ENCODE results near the gene TBC1D10A.

Gene TBC1D10A

GRCh38 chr22:30272781-30273601, 53.8 kb downstream of the TBC1D10A start:
- Histone ChIP-seq H3K27me3 (ENCODE audit: insufficient read depth, low read length, poor library complexity, severe bottlenecking) (no peaks in the 10 kb centered on the region), H4K20me1 (ENCODE audit: insufficient read depth, low read length, poor library complexity, severe bottlenecking) (peaks cover under 1% of the 10 kb centered on the region), H3F3A (ENCODE audit: low read depth) (no peaks in the 10 kb centered on the region), H3K36me3 (ENCODE audit: insufficient read depth, low read length) (no peaks in the 10 kb centered on the region; the same call in 1 of the 2 replicates), H3K79me2 (ENCODE audit: insufficient read depth, low read length) (peaks cover 11% of the 10 kb centered on the region), H3K9ac (ENCODE audit: low read depth, low read length, poor library complexity, severe bottlenecking) (no peak overlapping the region), H3K9me2 (replicated peaks; ENCODE audit: low read depth, low read length) (no peaks in the 10 kb centered on the region), H3K4me2 (ENCODE audit: low read depth, low read length, poor library complexity, severe bottlenecking) (no peak overlapping the region), H3K4me3 (ENCODE audit: low read length, poor library complexity, severe bottlenecking) (no peak overlapping the region), H3K4me1 (ENCODE audit: insufficient read depth, low read length, poor library complexity, severe bottlenecking) (peaks cover 18% of the 10 kb centered on the region), H3K9me3 (ENCODE audit: insufficient read depth, low read depth, low read length) (no peaks in the 10 kb centered on the region), H2AFZ (ENCODE audit: low read length) (no peak overlapping the region)
- TF ChIP-seq CTCF (conservative IDR thresholded peaks at IDR 0.05; ENCODE audit: low read length), result no peak

GRCh38 chr22:30270832-30271231, 55.9 kb downstream of the TBC1D10A start:
- peaks cover 8% of the 10 kb centered on the region for H4K20me1 ChIP-seq (ENCODE audit: insufficient read depth, low read length, poor library complexity, severe bottlenecking)
- H3K4me3 ChIP-seq (ENCODE audit: low read length, poor library complexity, severe bottlenecking), result no peak overlapping the region
- peaks cover 27% of the 10 kb centered on the region for H3K79me2 ChIP-seq (ENCODE audit: insufficient read depth, low read length)
- H3K9ac ChIP-seq (ENCODE audit: low read depth, low read length, poor library complexity, severe bottlenecking), result no peak overlapping the region
- H3F3A ChIP-seq (ENCODE audit: low read depth), result no peaks in the 10 kb centered on the region
- H3K36me3 ChIP-seq (ENCODE audit: insufficient read depth, low read length), result no peaks in the 10 kb centered on the region; the same call in 1 of the 2 replicates
- H3K4me1 ChIP-seq (ENCODE audit: insufficient read depth, low read length, poor library complexity, severe bottlenecking), result peaks cover 17% of the 10 kb centered on the region
- no peak overlapping the region for H2AFZ ChIP-seq (ENCODE audit: low read length)
- no peak overlapping the region for H3K4me2 ChIP-seq (ENCODE audit: low read depth, low read length, poor library complexity, severe bottlenecking)
- no peaks in the 10 kb centered on the region for H3K9me2 ChIP-seq (replicated peaks; ENCODE audit: low read depth, low read length)
- no peaks in the 10 kb centered on the region for H3K9me3 ChIP-seq (ENCODE audit: insufficient read depth, low read depth, low read length)
- no peaks in the 10 kb centered on the region for H3K27me3 ChIP-seq (ENCODE audit: insufficient read depth, low read length, poor library complexity, severe bottlenecking)
- TF ChIP-seq EZH2phosphoT487 (IDR thresholded peaks at IDR 0.05; ENCODE audit: borderline replicate concordance) (no peak), CTCF (conservative IDR thresholded peaks at IDR 0.05; ENCODE audit: low read length) (no peak)

DNA sequence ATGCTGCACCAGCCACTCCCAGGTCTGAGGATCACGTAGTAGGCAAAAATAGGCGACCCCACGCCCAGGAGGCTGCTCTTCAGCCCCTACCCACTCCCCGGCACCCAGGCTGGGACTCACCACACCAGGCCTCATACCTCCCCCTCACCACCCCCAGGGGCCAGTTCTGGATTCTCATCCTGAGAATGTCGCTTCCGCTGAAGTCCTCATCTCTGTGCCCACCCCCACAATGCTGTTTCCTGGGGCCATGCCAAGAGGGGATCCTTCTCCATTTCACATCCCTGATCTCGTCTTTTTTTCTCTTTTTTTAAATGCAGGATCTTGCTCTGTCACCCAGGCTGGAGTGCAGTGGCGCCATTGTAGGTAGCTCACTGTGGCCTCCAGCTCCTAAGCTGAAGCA, 58.4 kb downstream of the TBC1D10A start:
- H2AFZ ChIP-seq (ENCODE audit: low read length), result no peak overlapping the region
- peak overlapping the region; percentile 96 for H3K9ac ChIP-seq (ENCODE audit: low read depth, low read length, poor library complexity, severe bottlenecking)
- peaks cover 32% of the 10 kb centered on the region for H3K79me2 ChIP-seq (ENCODE audit: insufficient read depth, low read length)
- H3K36me3 ChIP-seq (ENCODE audit: insufficient read depth, low read length), result no peaks in the 10 kb centered on the region; the same call in 1 of the 2 replicates
- H3K9me2 ChIP-seq (replicated peaks; ENCODE audit: low read depth, low read length), result no peaks in the 10 kb centered on the region
- no peaks in the 10 kb centered on the region for H3F3A ChIP-seq (ENCODE audit: low read depth)
- H3K4me3 ChIP-seq (ENCODE audit: low read length, poor library complexity, severe bottlenecking), result peak overlapping the region; percentile 91
- H3K9me3 ChIP-seq (ENCODE audit: insufficient read depth, low read depth, low read length), result no peaks in the 10 kb centered on the region
- peak overlapping the region; percentile 82 for H3K4me2 ChIP-seq (ENCODE audit: low read depth, low read length, poor library complexity, severe bottlenecking)
- TF ChIP-seq EZH2phosphoT487 (IDR thresholded peaks at IDR 0.05; ENCODE audit: borderline replicate concordance) (no peak), CTCF (conservative IDR thresholded peaks at IDR 0.05; ENCODE audit: low read length) (no peak)
- H3K27me3 ChIP-seq (ENCODE audit: insufficient read depth, low read length, poor library complexity, severe bottlenecking), result no peaks in the 10 kb centered on the region
- peaks cover 26% of the 10 kb centered on the region for H3K4me1 ChIP-seq (ENCODE audit: insufficient read depth, low read length, poor library complexity, severe bottlenecking)
- H4K20me1 ChIP-seq (ENCODE audit: insufficient read depth, low read length, poor library complexity, severe bottlenecking), result peaks cover 8% of the 10 kb centered on the region
